ENCODE results near the gene SCGN.

SCGN gene

GRCh38 chr6:25697537-25698340 is 45.7 kb downstream of the SCGN start:
- TF ChIP-seq, protein P1, sequence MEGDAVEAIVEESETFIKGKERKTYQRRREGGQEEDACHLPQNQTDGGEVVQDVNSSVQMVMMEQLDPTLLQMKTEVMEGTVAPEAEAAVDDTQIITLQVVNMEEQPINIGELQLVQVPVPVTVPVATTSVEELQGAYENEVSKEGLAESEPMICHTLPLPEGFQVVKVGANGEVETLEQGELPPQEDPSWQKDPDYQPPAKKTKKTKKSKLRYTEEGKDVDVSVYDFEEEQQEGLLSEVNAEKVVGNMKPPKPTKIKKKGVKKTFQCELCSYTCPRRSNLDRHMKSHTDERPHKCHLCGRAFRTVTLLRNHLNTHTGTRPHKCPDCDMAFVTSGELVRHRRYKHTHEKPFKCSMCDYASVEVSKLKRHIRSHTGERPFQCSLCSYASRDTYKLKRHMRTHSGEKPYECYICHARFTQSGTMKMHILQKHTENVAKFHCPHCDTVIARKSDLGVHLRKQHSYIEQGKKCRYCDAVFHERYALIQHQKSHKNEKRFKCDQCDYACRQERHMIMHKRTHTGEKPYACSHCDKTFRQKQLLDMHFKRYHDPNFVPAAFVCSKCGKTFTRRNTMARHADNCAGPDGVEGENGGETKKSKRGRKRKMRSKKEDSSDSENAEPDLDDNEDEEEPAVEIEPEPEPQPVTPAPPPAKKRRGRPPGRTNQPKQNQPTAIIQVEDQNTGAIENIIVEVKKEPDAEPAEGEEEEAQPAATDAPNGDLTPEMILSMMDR (IDR thresholded peaks at IDR 0.05; ENCODE audit: low read length), result no peak
- TF ChIP-seq EZH2 (IDR thresholded peaks at IDR 0.05; ENCODE audit: borderline replicate concordance, low read length), result no peak
- Histone ChIP-seq H3K4me1 (ENCODE audit: insufficient read depth, low read length, severe bottlenecking) (no peaks in the 10 kb centered on the region), H3K79me2 (ENCODE audit: insufficient read depth, low read length) (no peaks in the 10 kb centered on the region), H4K20me1 (ENCODE audit: insufficient read depth, low read length) (no peaks in the 10 kb centered on the region), H3K36me3 (ENCODE audit: insufficient read depth, low read length) (no peaks in the 10 kb centered on the region), H3K4me3 (ENCODE audit: low read depth, low read length, poor library complexity, severe bottlenecking) (no peak overlapping the region), H2AFZ (ENCODE audit: low read length) (no peak overlapping the region), H3F3A (ENCODE audit: insufficient read depth, low read length) (no peaks in the 10 kb centered on the region), H3K9me3 (ENCODE audit: low read length) (no peaks in the 10 kb centered on the region; the same call in 1 of the 2 replicates), H3K4me2 (ENCODE audit: low read length) (no peak overlapping the region), H3K9me2 (ENCODE audit: low read depth, low read length) (no peaks in the 10 kb centered on the region), H3K27ac (ENCODE audit: low read depth, low read length, poor library complexity, severe bottlenecking) (no peak overlapping the region), H3K27me3 (ENCODE audit: insufficient read depth, low read length) (no peaks in the 10 kb centered on the region), H3K9ac (ENCODE audit: low read length) (no peak overlapping the region)

DNA sequence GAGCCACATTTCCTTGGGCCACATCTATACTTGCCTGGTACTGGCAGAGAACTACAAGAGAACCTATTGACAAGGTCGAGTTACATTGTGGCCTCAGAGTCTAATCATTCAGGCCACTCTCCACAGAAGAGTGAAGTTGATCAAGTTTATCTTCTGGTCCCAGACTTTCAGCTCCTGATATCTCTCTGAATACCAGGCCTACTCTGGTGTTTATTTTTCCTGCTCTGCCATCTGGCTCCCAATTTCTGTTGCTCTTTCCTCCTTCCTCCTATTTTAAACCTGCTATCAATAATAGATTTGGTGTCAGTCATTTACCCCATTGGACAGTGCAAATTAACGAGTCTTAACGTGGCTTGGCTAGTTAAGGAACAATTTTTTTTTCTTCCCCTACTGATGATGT is 46.6 kb downstream of the SCGN start:
- H2AFZ ChIP-seq (ENCODE audit: low read length), result no peak overlapping the region
- no peaks in the 10 kb centered on the region for H3K36me3 ChIP-seq (ENCODE audit: insufficient read depth, low read length)
- no peaks in the 10 kb centered on the region; the same call in 1 of the 2 replicates for H3K9me3 ChIP-seq (ENCODE audit: low read length)
- no peaks in the 10 kb centered on the region for H3K4me1 ChIP-seq (ENCODE audit: insufficient read depth, low read length, severe bottlenecking)
- no peak overlapping the region for H3K4me3 ChIP-seq (ENCODE audit: low read depth, low read length, poor library complexity, severe bottlenecking)
- no peaks in the 10 kb centered on the region for H3K9me2 ChIP-seq (ENCODE audit: low read depth, low read length)
- no peak overlapping the region for H3K4me2 ChIP-seq (ENCODE audit: low read length)
- H3K9ac ChIP-seq (ENCODE audit: low read length), result no peak overlapping the region
- no peaks in the 10 kb centered on the region for H4K20me1 ChIP-seq (ENCODE audit: insufficient read depth, low read length)
- no peaks in the 10 kb centered on the region for H3F3A ChIP-seq (ENCODE audit: insufficient read depth, low read length)
- no peaks in the 10 kb centered on the region for H3K79me2 ChIP-seq (ENCODE audit: insufficient read depth, low read length)
- TF ChIP-seq, protein P1 (IDR thresholded peaks at IDR 0.05; ENCODE audit: low read length), result no peak
- no peak for TF ChIP-seq EZH2 (IDR thresholded peaks at IDR 0.05; ENCODE audit: borderline replicate concordance, low read length)
- no peak overlapping the region for H3K27ac ChIP-seq (ENCODE audit: low read depth, low read length, poor library complexity, severe bottlenecking)
- no peaks in the 10 kb centered on the region for H3K27me3 ChIP-seq (ENCODE audit: insufficient read depth, low read length)

DNA sequence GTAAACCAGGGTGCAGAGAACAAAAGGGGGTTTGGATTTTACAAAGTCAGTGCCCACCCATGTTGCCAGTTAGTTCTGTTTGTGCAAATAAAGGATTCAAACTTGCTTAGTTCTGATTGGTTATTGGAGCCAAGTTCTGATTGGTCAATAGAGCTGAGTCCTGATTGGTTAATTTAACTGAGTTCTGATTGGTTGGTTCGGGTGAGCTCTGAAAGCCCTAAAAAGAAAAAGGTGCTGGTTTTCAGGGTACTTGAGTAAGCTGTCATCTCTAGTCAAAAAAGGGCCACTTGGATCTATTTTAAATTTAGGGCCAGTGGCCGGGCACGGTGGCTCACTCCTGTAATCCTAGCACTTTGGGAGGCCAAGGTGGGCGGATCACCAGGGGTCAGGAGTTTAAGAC is 47.6 kb downstream of the SCGN start:
- TF ChIP-seq, protein P1 (IDR thresholded peaks at IDR 0.05; ENCODE audit: low read length), result no peak
- TF ChIP-seq EZH2 (IDR thresholded peaks at IDR 0.05; ENCODE audit: borderline replicate concordance, low read length), result no peak
- Histone ChIP-seq H3K27ac (ENCODE audit: low read depth, low read length, poor library complexity, severe bottlenecking) (no peak overlapping the region), H3K4me2 (ENCODE audit: low read length) (no peak overlapping the region), H3K79me2 (ENCODE audit: insufficient read depth, low read length) (no peaks in the 10 kb centered on the region), H3K9me2 (ENCODE audit: low read depth, low read length) (no peaks in the 10 kb centered on the region), H3F3A (ENCODE audit: insufficient read depth, low read length) (no peaks in the 10 kb centered on the region), H4K20me1 (ENCODE audit: insufficient read depth, low read length) (no peaks in the 10 kb centered on the region), H3K9me3 (ENCODE audit: low read length) (no peaks in the 10 kb centered on the region; the same call in 1 of the 2 replicates), H3K4me1 (ENCODE audit: insufficient read depth, low read length, severe bottlenecking) (no peaks in the 10 kb centered on the region), H2AFZ (ENCODE audit: low read length) (no peak overlapping the region), H3K36me3 (ENCODE audit: insufficient read depth, low read length) (no peaks in the 10 kb centered on the region), H3K9ac (ENCODE audit: low read length) (no peak overlapping the region), H3K4me3 (ENCODE audit: low read depth, low read length, poor library complexity, severe bottlenecking) (no peak overlapping the region), H3K27me3 (ENCODE audit: insufficient read depth, low read length) (no peaks in the 10 kb centered on the region)

Measured in OCI-LY1 (cell line).